SK-N-SH (cell line): Measurements from ENCODE around the gene MICU2.

Source experiments
- CTCF ChIP-seq: fragments of 200-600 bp; sonication (generic); IDR thresholded peaks from 2 replicates; pipeline ENCODE4 v1.6.1; 2017; ENCODE audit warnings: antibody characterized with exemption, mild to moderate bottlenecking, moderate library complexity
- EP300 ChIP-seq, 2 experiments: IDR thresholded peaks; 2 replicates each; pipeline versions ENCODE4 v1.4.0 to v1.6.1; 2012; ENCODE audit warnings: borderline replicate concordance in 1 of 2, low read depth in 1 of 2, low read length in 1 of 2
- EZH2phosphoT487 ChIP-seq: fragments of 200-600 bp; sonication (generic); IDR thresholded peaks from 2 replicates; pipeline ENCODE4 v1.6.1; 2017; ENCODE audit warnings: low read depth, mixed run types, mild to moderate bottlenecking, antibody characterized with exemption, moderate library complexity, borderline replicate concordance
- NRF1 ChIP-seq: IDR thresholded peaks from 2 replicates; pipeline ENCODE4 v1.6.1; 2012; ENCODE audit warnings: low read depth, mild to moderate bottlenecking, low read length
- TAF1 ChIP-seq: IDR thresholded peaks from 2 replicates; pipeline ENCODE4 v1.6.1; 2012; ENCODE audit warnings: low read depth, mild to moderate bottlenecking, low read length, moderate library complexity, borderline replicate concordance
- TCF12 ChIP-seq: IDR thresholded peaks from 2 replicates; pipeline ENCODE4 v1.4.0; 2012
- TEAD4 ChIP-seq: IDR thresholded peaks from 2 replicates; pipeline ENCODE4 v1.4.0; 2012; ENCODE audit warnings: mild to moderate bottlenecking, borderline replicate concordance; ENCODE audit not compliant: insufficient read depth
- USF1 ChIP-seq: IDR thresholded peaks from 2 replicates; pipeline ENCODE4 v1.4.0; 2012; ENCODE audit warnings: low read depth, borderline replicate concordance
- YY1 ChIP-seq: IDR thresholded peaks from 2 replicates; pipeline ENCODE4 v1.4.0; 2012; ENCODE audit warnings: low read depth, mild to moderate bottlenecking

- TF ChIP-seq CTCF (no peak), TCF12 (no peak), EZH2phosphoT487 (no peak), EP300 (IDR thresholded peaks at IDR 0.05; ENCODE audit: borderline replicate concordance in 1 of 2, low read depth in 1 of 2, low read length in 1 of 2) (no peak), YY1 (no peak), USF1 (no peak), NRF1 (no peak), TAF1 (no peak), TEAD4 (no peak)
These were observed 85.3 kb downstream of the MICU2 start for GRCh38 chr13:21518617-21519144.
